ENCODE measurements around the gene URB2.
"Not testable (repeated sequence)": the region's sequence is repeated elsewhere in the genome, so short reads cannot be mapped to it uniquely, and the experiment has no call there.

URB2 gene

DNA sequence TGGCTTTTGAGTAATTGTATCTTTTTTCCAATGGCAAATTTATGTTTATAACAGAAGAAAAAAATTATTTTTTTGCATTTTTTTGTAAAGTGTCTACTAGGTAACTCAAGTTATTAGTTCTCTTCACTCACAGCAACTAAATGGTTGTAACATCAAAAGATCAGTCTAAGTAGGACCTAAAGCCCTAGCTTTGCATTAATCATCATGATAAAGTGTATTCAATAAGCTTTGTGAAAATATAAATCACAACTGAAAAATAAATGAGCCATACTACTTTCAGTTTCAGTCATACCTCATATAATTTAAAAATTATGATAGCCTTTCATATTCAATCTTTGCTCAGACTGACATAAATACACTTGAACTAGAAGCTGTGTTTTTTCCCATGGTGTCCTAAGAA lies 7.0 kb upstream of the URB2 start:
- H3K4me1 ChIP-seq (ENCODE audit: control insufficient read depth, insufficient read depth, low read length) = peaks cover 14% of the 10 kb centered on the region
- H3K9me3 ChIP-seq (replicated peaks; ENCODE audit: low read length) = no peaks in the 10 kb centered on the region
- H3K4me3 ChIP-seq (ENCODE audit: low read length) = no peak overlapping the region
- no peak overlapping the region for H3K9ac ChIP-seq (ENCODE audit: low read depth, low read length)
- no peaks in the 10 kb centered on the region for H3K27me3 ChIP-seq (ENCODE audit: control insufficient read depth, insufficient read depth, low read length)
- no peak overlapping the region for H3K4me2 ChIP-seq (ENCODE audit: low read length)
- peaks cover 5% of the 10 kb centered on the region for H3K36me3 ChIP-seq (ENCODE audit: insufficient read depth, low read length)

GRCh38 chr1:229619614-229620013 lies 6.4 kb upstream of the URB2 start:
- no peaks in the 10 kb centered on the region for H3K27me3 ChIP-seq (ENCODE audit: control insufficient read depth, insufficient read depth, low read length)
- H3K36me3 ChIP-seq (ENCODE audit: insufficient read depth, low read length) = no peaks in the 10 kb centered on the region
- no peak overlapping the region for H3K4me2 ChIP-seq (ENCODE audit: low read length)
- peaks cover 18% of the 10 kb centered on the region for H3K4me1 ChIP-seq (ENCODE audit: control insufficient read depth, insufficient read depth, low read length)
- H3K9me3 ChIP-seq (replicated peaks; ENCODE audit: low read length) = no peaks in the 10 kb centered on the region
- no peak overlapping the region for H3K4me3 ChIP-seq (ENCODE audit: low read length)
- H3K9ac ChIP-seq (ENCODE audit: low read depth, low read length) = no peak overlapping the region

DNA sequence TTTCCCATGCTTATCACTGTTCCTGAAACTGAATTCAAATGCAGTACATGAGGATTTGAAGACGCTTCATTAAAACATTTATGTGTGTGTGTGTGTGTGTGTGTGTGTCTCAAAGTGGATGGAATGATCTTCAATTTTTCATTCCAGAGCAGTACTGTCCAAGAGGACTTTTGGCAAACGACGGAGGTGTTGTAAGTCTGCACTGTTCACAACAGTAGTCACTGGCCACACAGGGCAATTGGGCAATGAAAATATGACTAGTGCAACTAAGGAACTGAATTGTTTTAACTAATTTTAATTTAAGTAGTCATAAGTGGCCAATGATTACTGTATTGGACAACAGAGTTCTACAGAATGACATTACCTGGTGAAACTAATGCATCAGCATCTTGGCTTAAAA lies 5.2 kb upstream of the URB2 start:
- no peaks in the 10 kb centered on the region for H3K36me3 ChIP-seq (ENCODE audit: insufficient read depth, low read length)
- no peak overlapping the region for H3K9ac ChIP-seq (ENCODE audit: low read depth, low read length)
- no peak overlapping the region for H3K4me3 ChIP-seq (ENCODE audit: low read length)
- peaks cover 20% of the 10 kb centered on the region for H3K4me1 ChIP-seq (ENCODE audit: control insufficient read depth, insufficient read depth, low read length)
- H3K9me3 ChIP-seq (replicated peaks; ENCODE audit: low read length) = no peaks in the 10 kb centered on the region
- no peaks in the 10 kb centered on the region for H3K27me3 ChIP-seq (ENCODE audit: control insufficient read depth, insufficient read depth, low read length)
- no peak overlapping the region for H3K4me2 ChIP-seq (ENCODE audit: low read length)

DNA sequence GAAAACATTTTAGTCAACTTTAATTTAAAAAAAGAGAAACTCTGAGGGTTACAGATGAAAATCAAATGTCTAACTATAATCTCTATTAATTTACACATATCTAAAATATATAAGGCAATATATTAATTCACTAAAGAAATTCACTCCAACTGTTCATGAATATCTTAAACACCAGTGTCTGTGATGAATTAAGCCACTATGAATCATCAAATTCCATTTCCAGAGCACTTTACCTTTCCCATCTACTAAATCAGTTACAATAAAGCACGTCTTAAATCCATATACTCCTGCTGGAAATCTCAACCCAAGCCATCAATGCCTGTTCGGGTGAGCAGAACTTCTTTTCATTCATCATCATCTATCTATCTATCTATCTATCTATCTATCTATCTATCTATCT lies 4.4 kb upstream of the URB2 start:
- no peaks in the 10 kb centered on the region for H3K36me3 ChIP-seq (ENCODE audit: insufficient read depth, low read length)
- H3K9ac ChIP-seq (ENCODE audit: low read depth, low read length) = no peak overlapping the region
- no peaks in the 10 kb centered on the region for H3K27me3 ChIP-seq (ENCODE audit: control insufficient read depth, insufficient read depth, low read length)
- peaks cover 20% of the 10 kb centered on the region for H3K4me1 ChIP-seq (ENCODE audit: control insufficient read depth, insufficient read depth, low read length)
- no peak overlapping the region for H3K4me2 ChIP-seq (ENCODE audit: low read length)
- no peak overlapping the region for H3K4me3 ChIP-seq (ENCODE audit: low read length)
- H3K9me3 ChIP-seq (replicated peaks; ENCODE audit: low read length) = no peaks in the 10 kb centered on the region

DNA sequence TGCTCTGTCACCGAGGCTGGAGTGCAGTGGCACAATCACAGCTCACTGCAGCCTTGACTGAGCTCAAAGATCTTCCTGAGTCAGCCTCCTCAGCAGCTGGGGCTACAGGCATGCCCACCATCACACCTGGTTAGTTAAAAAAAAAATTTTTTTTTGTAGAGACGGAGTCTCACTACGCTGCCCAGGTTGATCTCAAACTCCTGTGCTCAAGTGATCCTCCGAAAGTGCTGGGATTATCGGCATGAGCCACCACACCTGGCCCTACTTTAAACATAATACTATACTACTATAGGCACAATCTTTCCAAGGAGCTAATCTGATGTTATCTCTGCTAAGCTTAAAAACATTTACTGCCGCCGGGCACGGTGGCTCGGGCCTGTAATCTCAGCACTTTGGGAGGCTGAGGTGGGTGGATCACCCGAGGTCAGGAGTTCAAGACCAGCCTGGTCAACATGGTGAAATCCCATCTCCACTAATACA lies 3.4 kb upstream of the URB2 start:
- H3K27me3 ChIP-seq (ENCODE audit: control insufficient read depth, insufficient read depth, low read length); H3K4me3 ChIP-seq (ENCODE audit: low read length); H3K36me3 ChIP-seq (ENCODE audit: insufficient read depth, low read length); H3K4me2 ChIP-seq (ENCODE audit: low read length); H3K9ac ChIP-seq (ENCODE audit: low read depth, low read length); H3K9me3 ChIP-seq (replicated peaks; ENCODE audit: low read length): not testable (repeated sequence)
- peaks cover 27% of the 10 kb centered on the region for H3K4me1 ChIP-seq (ENCODE audit: control insufficient read depth, insufficient read depth, low read length)

- H3K9me3 ChIP-seq (replicated peaks; ENCODE audit: low read length) = no peaks in the 10 kb centered on the region
- no peaks in the 10 kb centered on the region for H3K27me3 ChIP-seq (ENCODE audit: control insufficient read depth, insufficient read depth, low read length)
- no peak overlapping the region for H3K4me3 ChIP-seq (ENCODE audit: low read length)
- peaks cover 27% of the 10 kb centered on the region for H3K4me1 ChIP-seq (ENCODE audit: control insufficient read depth, insufficient read depth, low read length)
- no peaks in the 10 kb centered on the region for H3K36me3 ChIP-seq (ENCODE audit: insufficient read depth, low read length)
- H3K4me2 ChIP-seq (ENCODE audit: low read length) = no peak overlapping the region
- no peak overlapping the region for H3K9ac ChIP-seq (ENCODE audit: low read depth, low read length)
Measured at GRCh38 chr1:229623225-229623624, 2.8 kb upstream of the URB2 start.

DNA sequence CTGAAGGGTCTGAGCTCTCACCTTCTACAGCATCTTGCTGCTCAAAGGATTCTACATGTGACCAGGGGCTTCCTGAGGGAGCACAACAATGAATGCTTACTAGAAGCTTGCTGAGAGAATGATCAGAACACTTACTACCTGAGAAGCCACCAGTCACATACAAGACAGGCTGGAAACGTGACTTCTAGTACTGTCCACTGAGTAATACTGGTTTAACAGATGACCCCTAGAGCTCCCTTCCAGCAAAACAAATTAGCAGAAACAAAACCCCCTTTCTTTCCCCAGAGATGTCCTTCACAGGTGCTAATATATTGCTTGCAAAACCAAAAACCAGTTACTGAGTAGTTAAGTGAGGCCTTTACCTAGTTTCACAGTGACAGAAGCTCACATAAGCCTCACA lies 2.2 kb upstream of the URB2 start:
- Histone ChIP-seq H3K4me3 (ENCODE audit: low read length) (no peak overlapping the region), H3K9me3 (replicated peaks; ENCODE audit: low read length) (no peaks in the 10 kb centered on the region), H3K27me3 (ENCODE audit: control insufficient read depth, insufficient read depth, low read length) (no peaks in the 10 kb centered on the region), H3K36me3 (ENCODE audit: insufficient read depth, low read length) (no peaks in the 10 kb centered on the region), H3K4me1 (ENCODE audit: control insufficient read depth, insufficient read depth, low read length) (peaks cover 30% of the 10 kb centered on the region), H3K4me2 (ENCODE audit: low read length) (peak overlapping the region; percentile 93), H3K9ac (ENCODE audit: low read depth, low read length) (no peak overlapping the region)

GRCh38 chr1:229624521-229625070 lies 1.5 kb upstream of the URB2 start:
- H3K36me3 ChIP-seq (ENCODE audit: insufficient read depth, low read length) = no peaks in the 10 kb centered on the region
- H3K4me3 ChIP-seq (ENCODE audit: low read length) = peak overlapping the region; percentile 90
- H3K4me2 ChIP-seq (ENCODE audit: low read length) = peak overlapping the region; percentile 93
- no peaks in the 10 kb centered on the region for H3K27me3 ChIP-seq (ENCODE audit: control insufficient read depth, insufficient read depth, low read length)
- H3K9me3 ChIP-seq (replicated peaks; ENCODE audit: low read length) = no peaks in the 10 kb centered on the region
- peaks cover 36% of the 10 kb centered on the region for H3K4me1 ChIP-seq (ENCODE audit: control insufficient read depth, insufficient read depth, low read length)
- H3K9ac ChIP-seq (ENCODE audit: low read depth, low read length) = peak overlapping the region; percentile 81

DNA sequence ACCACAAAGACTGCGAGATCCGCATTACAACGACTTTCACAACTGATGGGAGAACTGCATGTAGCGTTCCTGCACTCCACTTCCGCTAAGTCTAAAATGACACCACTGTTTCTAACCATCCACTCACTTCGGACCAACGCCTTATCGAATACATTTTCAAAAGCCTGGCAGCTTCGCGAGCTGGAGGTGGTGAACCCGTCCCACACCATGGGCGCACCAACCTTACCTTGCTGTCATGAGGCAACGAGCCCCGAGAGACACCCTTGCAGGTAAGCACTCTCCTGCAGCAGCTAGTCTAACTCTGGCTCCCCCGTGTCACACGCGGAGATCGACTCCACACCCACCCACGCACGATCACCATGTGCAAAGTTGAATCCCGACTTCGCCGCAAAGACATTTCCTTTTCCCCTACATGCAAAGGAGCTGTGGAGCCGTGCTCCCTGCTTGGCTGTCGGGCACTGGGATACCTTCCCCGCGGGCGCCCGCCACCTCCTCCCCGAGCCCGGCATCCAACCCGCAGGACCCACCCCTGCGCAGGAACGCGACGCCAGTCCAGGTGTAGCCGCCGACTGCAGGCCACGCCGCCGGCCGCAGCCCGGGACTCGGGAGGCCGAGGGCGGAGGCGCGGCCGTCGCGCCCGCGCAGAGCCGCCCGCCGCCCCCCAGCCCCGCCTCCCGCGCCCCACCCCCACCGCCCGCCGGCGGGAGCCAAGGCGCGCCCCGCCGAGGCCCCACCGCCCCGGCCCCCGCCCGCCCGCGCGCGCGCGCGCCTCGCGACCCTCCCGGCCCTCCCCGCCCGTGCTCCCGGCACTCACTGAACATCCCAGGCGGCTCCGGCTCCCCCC lies 754 bp upstream of the URB2 start:
- Histone ChIP-seq H3K4me2 (ENCODE audit: low read length) (peak overlapping the region; percentile 93), H3K27me3 (ENCODE audit: control insufficient read depth, insufficient read depth, low read length) (no peaks in the 10 kb centered on the region), H3K4me3 (ENCODE audit: low read length) (peak overlapping the region; percentile 90), H3K36me3 (ENCODE audit: insufficient read depth, low read length) (no peaks in the 10 kb centered on the region), H3K4me1 (ENCODE audit: control insufficient read depth, insufficient read depth, low read length) (peaks cover 40% of the 10 kb centered on the region), H3K9ac (ENCODE audit: low read depth, low read length) (peak overlapping the region; percentile 92), H3K9me3 (replicated peaks; ENCODE audit: low read length) (no peaks in the 10 kb centered on the region)

DNA sequence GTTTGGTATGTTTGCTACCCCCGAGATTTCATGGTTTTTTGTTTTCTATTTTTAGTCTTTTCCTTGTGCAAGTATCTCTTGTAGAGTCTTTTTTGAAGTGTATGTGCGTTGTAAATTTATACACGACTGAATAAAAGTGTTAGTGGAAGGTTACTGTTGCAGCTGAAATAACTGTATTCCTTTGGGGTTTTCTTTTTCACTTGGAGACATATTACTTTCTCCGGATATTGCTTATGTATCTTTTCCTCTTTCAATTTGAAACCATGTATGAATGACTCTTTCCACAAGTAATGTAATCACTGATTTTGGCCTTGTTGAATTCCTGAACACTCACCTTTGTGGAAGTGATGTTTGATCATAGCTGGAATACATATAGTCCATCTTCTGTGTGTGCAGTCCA lies 956 bp downstream of the URB2 start:
- peak overlapping the region; percentile 92 for H3K9ac ChIP-seq (ENCODE audit: low read depth, low read length)
- H3K4me1 ChIP-seq (ENCODE audit: control insufficient read depth, insufficient read depth, low read length) = peaks cover 29% of the 10 kb centered on the region
- H3K36me3 ChIP-seq (ENCODE audit: insufficient read depth, low read length) = no peaks in the 10 kb centered on the region
- H3K27me3 ChIP-seq (ENCODE audit: control insufficient read depth, insufficient read depth, low read length) = no peaks in the 10 kb centered on the region
- H3K9me3 ChIP-seq (replicated peaks; ENCODE audit: low read length) = no peaks in the 10 kb centered on the region
- H3K4me3 ChIP-seq (ENCODE audit: low read length) = peak overlapping the region; percentile 88
- H3K4me2 ChIP-seq (ENCODE audit: low read length) = peak overlapping the region; percentile 91

GRCh38 chr1:229629261-229629660 lies 3.2 kb downstream of the URB2 start:
- Histone ChIP-seq H3K4me2 (ENCODE audit: low read length) (peak overlapping the region; percentile 26), H3K9me3 (replicated peaks; ENCODE audit: low read length) (no peaks in the 10 kb centered on the region)

GRCh38 chr1:229631148-229631547 lies 5.1 kb downstream of the URB2 start:
- Histone ChIP-seq H3K4me2 (ENCODE audit: low read length) (no peak overlapping the region), H3K36me3 (ENCODE audit: insufficient read depth, low read length) (peaks cover 19% of the 10 kb centered on the region), H3K27me3 (ENCODE audit: control insufficient read depth, insufficient read depth, low read length) (no peaks in the 10 kb centered on the region), H3K4me1 (ENCODE audit: control insufficient read depth, insufficient read depth, low read length) (peaks cover 20% of the 10 kb centered on the region), H3K9ac (ENCODE audit: low read depth, low read length) (no peak overlapping the region), H3K9me3 (replicated peaks; ENCODE audit: low read length) (no peaks in the 10 kb centered on the region), H3K4me3 (ENCODE audit: low read length) (no peak overlapping the region)

More at GRCh38 chr1:229629261-229629660, 3.2 kb downstream of the URB2 start:
- H3K4me3 ChIP-seq (ENCODE audit: low read length) = no peak overlapping the region
- peaks cover 3% of the 10 kb centered on the region for H3K36me3 ChIP-seq (ENCODE audit: insufficient read depth, low read length)
- no peaks in the 10 kb centered on the region for H3K27me3 ChIP-seq (ENCODE audit: control insufficient read depth, insufficient read depth, low read length)
- peaks cover 25% of the 10 kb centered on the region for H3K4me1 ChIP-seq (ENCODE audit: control insufficient read depth, insufficient read depth, low read length)
- no peak overlapping the region for H3K9ac ChIP-seq (ENCODE audit: low read depth, low read length)
